Measurements from ENCODE around the gene ATP7A.
"Not testable (repeated sequence)": the region's sequence is repeated elsewhere in the genome, so short reads cannot be mapped to it uniquely, and the experiment has no call there.

- TF ChIP-seq POLR2A, CTCF (IDR thresholded peaks at IDR 0.05): not testable (repeated sequence)
Measured at GRCh38 chrX:78081413-78081812, 170.9 kb downstream of the ATP7A start.
